KOPT-K1 (cell line): ENCODE results near the gene PER1.
"Not testable (repeated sequence)": the region's sequence is repeated elsewhere in the genome, so short reads cannot be mapped to it uniquely, and the experiment has no call there.

Source experiments
- H3K27ac ChIP-seq: fragments of 200-600 bp; sonication (generic); 2 replicates; pipeline ENCODE4 v1.5.1; 2016; ENCODE audit warnings: antibody characterized with exemption, mild to moderate bottlenecking, low read depth, low read length; ENCODE audit not compliant: poor library complexity, severe bottlenecking
- H3K36me3 ChIP-seq: fragments of 200-600 bp; sonication (generic); 2 replicates; pipeline ENCODE4 v1.5.1; 2017; ENCODE audit warnings: antibody characterized with exemption, mild to moderate bottlenecking, low read length, moderate library complexity; ENCODE audit not compliant: insufficient read depth
- H3K9me3 ChIP-seq: fragments of 200-600 bp; sonication (generic); 2 replicates; pipeline ENCODE4 v1.5.1; 2017; ENCODE audit warnings: antibody characterized with exemption, low read length, mild to moderate bottlenecking; ENCODE audit not compliant: insufficient read depth, poor library complexity, severe bottlenecking

PER1 gene

DNA sequence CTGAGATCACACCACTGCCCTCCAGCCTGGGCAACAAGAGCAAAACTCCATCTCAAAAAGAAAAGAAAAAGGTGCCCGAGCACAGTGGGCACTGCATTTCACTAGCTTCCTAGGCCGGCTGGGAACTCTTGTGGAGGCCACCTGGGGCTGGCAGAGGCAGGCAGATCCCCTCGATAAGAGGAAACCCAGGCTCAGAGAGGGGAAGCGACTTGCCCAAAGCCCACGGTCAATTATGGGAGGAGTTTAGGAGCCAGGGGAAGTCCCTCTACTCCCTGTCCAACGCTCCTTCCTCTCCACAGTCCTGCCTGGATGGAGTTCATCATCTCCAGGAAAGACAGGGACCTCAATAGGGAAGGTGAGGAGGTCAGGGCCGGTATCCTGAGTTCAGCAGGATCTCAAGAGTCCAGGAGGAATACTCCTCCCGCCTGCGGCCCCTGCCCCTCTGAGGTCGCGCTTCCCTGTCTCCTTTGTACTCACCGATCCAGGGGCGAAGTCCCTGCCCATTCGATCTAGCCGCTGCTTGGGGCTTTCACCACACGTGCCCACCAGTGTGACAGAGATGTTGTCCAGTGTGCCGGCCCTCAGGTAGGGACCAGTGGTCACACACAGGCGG, 34.7 kb downstream of the PER1 start:
- Histone ChIP-seq H3K27ac (no peak overlapping the region), H3K9me3 (no peaks in the 10 kb centered on the region), H3K36me3 (no peaks in the 10 kb centered on the region)

DNA sequence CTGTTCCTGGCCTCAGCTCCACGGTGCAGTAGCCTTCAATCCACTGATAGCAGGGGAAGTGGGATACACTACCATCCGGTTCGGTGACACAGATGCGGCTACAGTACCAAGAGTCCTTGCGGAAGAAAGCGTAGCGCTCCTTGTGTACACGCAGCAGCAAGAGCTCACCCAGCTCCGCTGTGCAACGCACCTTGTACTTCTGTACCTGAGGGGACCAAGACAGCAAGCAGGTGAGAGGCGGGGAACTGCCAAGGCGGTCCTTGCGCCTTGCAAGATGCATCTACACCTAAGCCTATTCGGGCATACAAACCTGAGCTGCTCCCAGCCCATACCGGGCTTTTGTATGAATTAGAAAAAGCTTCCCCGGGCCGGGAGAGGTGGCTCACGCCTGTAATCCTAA, 35.4 kb downstream of the PER1 start:
- no peak overlapping the region for H3K27ac ChIP-seq
- H3K9me3 ChIP-seq = no peaks in the 10 kb centered on the region

DNA sequence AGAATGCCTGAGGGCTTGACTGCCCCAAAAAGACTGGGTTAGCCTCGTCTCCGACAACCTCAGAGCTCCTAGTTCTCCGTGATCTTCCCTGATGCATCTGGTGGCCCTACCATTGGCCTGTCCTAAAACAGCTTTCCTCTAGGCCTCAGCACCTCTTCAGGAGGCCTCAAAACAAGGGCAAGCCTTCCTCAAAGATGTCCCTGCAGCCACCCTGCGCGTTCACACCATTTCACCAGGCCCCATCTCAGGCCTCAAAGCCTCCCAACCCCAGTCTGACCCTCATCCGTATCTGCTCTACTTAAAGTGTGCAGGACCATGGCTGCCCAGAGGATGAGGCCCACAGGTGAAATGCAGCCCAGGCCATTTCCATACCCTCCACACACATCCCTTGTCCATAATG, 41.3 kb downstream of the PER1 start:
- Histone ChIP-seq H3K27ac (no peak overlapping the region), H3K9me3 (no peaks in the 10 kb centered on the region)

More for the DNA sequence above, 35.4 kb downstream of the PER1 start:
- no peaks in the 10 kb centered on the region for H3K36me3 ChIP-seq

DNA sequence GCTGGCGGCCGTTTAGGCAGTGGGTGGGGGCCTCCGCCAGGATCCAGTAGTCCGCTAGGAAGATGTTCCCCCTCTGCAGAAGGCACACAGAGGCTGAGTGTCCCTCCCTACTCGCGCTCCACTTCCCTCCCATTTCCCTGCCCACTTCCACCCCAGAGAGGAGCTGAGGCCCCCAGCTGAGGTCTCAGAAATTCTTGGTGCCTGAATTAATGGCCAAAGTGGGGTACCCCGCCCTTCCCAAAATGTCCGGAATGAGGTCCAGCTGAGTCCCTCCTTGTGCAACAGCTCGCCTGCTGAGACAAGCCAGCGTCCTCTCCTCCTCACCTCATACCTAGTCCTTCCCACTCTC, 41.8 kb downstream of the PER1 start:
- no peak overlapping the region for H3K27ac ChIP-seq
- no peaks in the 10 kb centered on the region for H3K36me3 ChIP-seq
- H3K9me3 ChIP-seq = no peaks in the 10 kb centered on the region

More for the DNA sequence above, 41.3 kb downstream of the PER1 start:
- no peaks in the 10 kb centered on the region for H3K36me3 ChIP-seq

DNA sequence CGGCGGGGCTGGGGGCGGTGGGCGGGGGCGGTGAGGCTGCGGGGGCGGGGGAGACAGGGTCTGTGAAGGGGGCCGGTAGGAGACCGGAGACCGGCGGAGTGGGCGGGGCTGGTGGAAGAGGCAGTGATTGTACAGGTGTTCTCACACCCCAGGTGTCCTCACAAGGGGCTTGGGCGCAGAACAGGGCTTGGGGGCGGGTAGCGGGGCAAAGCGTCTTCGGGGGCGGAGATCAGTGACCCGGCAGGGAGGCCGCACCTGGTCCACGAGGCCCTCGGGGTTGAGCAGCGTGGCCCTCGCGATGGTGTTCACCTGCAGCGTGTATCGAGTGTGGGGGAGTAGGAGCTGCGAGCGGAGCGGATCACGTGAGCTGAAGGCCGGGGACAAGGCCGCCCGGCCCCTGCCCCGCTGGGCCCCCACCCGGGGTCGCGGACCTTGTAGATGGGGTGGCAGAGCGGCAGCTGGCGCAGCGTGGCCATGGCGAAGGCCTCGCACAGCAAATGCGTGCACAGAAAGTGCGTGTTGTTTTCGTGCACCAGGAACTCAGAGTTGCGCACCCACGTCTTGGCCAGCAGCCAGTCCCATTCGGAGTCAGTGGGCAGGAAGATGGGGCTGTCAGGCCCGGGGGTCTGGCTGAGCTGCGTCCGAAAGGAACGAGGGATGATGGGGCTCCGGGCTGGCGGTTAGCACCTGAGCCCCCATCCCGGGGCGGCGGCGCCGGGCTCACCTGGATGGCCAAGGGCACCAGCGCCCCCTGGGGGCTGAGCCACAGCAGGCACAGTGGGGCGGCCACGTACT, 42.3 kb downstream of the PER1 start:
- no peak overlapping the region for H3K27ac ChIP-seq
- H3K9me3 ChIP-seq = no peaks in the 10 kb centered on the region
- H3K36me3 ChIP-seq = no peaks in the 10 kb centered on the region

GRCh38 chr17:8108972-8109660, 43.1 kb downstream of the PER1 start:
- Histone ChIP-seq H3K9me3 (no peaks in the 10 kb centered on the region), H3K36me3 (no peaks in the 10 kb centered on the region), H3K27ac (no peak overlapping the region)

- H3K36me3 ChIP-seq, H3K9me3 ChIP-seq, H3K27ac ChIP-seq: not testable (repeated sequence)
Measured at GRCh38 chr17:8106980-8107379, 45.2 kb downstream of the PER1 start.

GRCh38 chr17:8105957-8106398, 46.2 kb downstream of the PER1 start:
- no peaks in the 10 kb centered on the region for H3K9me3 ChIP-seq
- no peak overlapping the region for H3K27ac ChIP-seq
- no peaks in the 10 kb centered on the region for H3K36me3 ChIP-seq

- H3K36me3 ChIP-seq = no peaks in the 10 kb centered on the region
- no peak overlapping the region for H3K27ac ChIP-seq
- H3K9me3 ChIP-seq = no peaks in the 10 kb centered on the region
Measured at GRCh38 chr17:8104911-8105310, 47.3 kb downstream of the PER1 start.

GRCh38 chr17:8103549-8103948, 48.7 kb downstream of the PER1 start:
- H3K36me3 ChIP-seq = no peaks in the 10 kb centered on the region
- no peak overlapping the region for H3K27ac ChIP-seq
- no peaks in the 10 kb centered on the region for H3K9me3 ChIP-seq

DNA sequence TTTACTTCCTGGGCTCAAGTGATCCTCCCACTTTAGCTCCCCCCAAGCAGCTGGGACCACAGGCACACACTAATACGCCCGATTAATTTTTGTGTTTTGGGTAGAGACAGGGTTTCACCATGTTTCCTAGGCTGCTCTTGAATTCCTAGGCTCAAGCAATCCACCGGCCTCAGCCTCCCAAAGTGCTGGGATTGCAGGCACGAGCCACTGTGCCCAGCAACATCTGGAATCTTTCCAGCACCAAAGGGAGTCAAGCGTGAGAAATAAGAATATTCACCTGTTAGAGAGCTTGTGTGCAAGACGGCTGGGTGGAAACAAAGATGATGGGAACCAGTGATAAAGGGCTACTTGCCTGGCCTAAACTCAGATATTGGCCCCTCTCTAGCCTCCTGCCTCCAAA, 50.5 kb downstream of the PER1 start:
- H3K9me3 ChIP-seq = no peaks in the 10 kb centered on the region
- no peaks in the 10 kb centered on the region for H3K36me3 ChIP-seq

GRCh38 chr17:8100763-8101162, 51.4 kb downstream of the PER1 start:
- Histone ChIP-seq H3K36me3 (no peaks in the 10 kb centered on the region), H3K9me3 (no peaks in the 10 kb centered on the region), H3K27ac (no peak overlapping the region)

More for the DNA sequence above, 50.5 kb downstream of the PER1 start:
- H3K27ac ChIP-seq = no peak overlapping the region

DNA sequence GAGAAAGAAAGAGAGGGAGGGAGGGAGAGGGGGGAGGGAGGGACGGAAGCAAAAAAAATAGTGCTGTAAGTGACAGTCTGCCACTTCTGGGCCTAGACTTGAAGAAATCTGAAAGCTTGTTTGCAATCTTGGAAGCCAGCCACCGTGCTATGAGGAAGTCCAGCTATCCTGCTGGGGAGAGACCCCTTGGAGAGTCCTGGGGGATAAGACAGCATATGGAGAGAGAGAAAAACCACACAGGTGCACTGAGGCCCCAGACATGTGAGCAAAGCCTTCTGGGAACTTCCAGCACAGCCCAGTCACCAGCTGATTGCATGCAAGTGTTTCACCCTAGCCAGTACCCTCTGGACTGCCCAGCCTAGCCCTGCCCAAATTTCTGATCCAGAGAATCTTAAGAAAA, 52.1 kb downstream of the PER1 start:
- Histone ChIP-seq H3K27ac (no peak overlapping the region), H3K9me3 (no peaks in the 10 kb centered on the region), H3K36me3 (no peaks in the 10 kb centered on the region)

DNA sequence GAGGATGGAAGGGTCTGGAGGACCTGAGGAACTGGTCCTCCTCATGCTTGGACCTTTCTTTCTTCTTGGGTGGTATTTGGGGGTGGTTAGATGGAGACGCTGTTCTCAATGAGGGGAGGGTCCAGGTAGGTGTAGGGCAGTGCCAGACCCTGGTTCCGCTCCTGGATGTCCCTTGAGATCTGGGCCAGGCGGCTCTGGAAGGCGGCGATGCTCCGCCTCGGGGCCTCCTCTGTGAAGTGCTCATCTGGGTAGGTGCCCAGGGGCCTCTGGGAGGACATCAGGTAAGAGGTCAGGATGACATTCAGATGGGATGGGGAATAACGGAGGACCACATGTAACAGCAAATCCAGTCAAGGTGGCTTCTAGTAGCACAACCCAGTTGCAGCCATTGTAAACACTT, 55.7 kb downstream of the PER1 start:
- Histone ChIP-seq H3K9me3 (no peaks in the 10 kb centered on the region), H3K27ac (no peak overlapping the region)

GRCh38 chr17:8095361-8095760, 56.8 kb downstream of the PER1 start:
- no peak overlapping the region for H3K27ac ChIP-seq
- H3K9me3 ChIP-seq = no peaks in the 10 kb centered on the region
- H3K36me3 ChIP-seq = no peaks in the 10 kb centered on the region

More for the DNA sequence above, 55.7 kb downstream of the PER1 start:
- no peaks in the 10 kb centered on the region for H3K36me3 ChIP-seq
